Spinal cord (tissue), 10 donors: Measurements from ENCODE around the gene FRMD8. TPM values are rescaled to one million over a fixed set of nuclear protein-coding genes. Genes with fewer than 3 reads are reported as not detected.

Experiments used
- DNase-seq, 6 donors: peaks; one replicate each; pipeline versions ENCODE4 v3.0.0 to v3.0.0-alpha.2; 2013 to 2015; ENCODE audit warnings: low spot score in 6 of 6, low read depth in 4 of 6
- H3K27ac ChIP-seq: one replicate; pipeline ENCODE4 v1.5.1; 2013; ENCODE audit warnings: low read depth, low read length, control low read depth
- H3K27me3 ChIP-seq: one replicate; pipeline ENCODE4 v1.6.1; 2013; ENCODE audit warnings: low read length; ENCODE audit not compliant: control insufficient read depth, insufficient read depth
- H3K36me3 ChIP-seq: one replicate; pipeline ENCODE4 v1.6.1; 2013; ENCODE audit warnings: low read length; ENCODE audit not compliant: control insufficient read depth, insufficient read depth
- H3K4me1 ChIP-seq: one replicate; pipeline ENCODE4 v1.6.1; 2013; ENCODE audit warnings: low read length; ENCODE audit not compliant: control insufficient read depth, insufficient read depth
- H3K4me3 ChIP-seq: one replicate; pipeline ENCODE4 v1.5.1; 2013; ENCODE audit warnings: low read depth, low read length, control low read depth
- H3K9me3 ChIP-seq: one replicate; pipeline ENCODE4 v1.6.1; 2013; ENCODE audit warnings: low read length; ENCODE audit not compliant: control insufficient read depth, insufficient read depth
- WGBS: methylation state at CpG from one replicate; pipeline ENCODE4 v1.1.5; 2013; ENCODE audit warnings: missing lambda C conversion rate; ENCODE audit not compliant: insufficient coverage; 5-methylcytosine and 5-hydroxymethylcytosine counted together
- polyA plus RNA-seq, 2 donors: library from polyadenylated mRNA; unstranded; fragments of 120-200 nt; gene quantifications; one replicate each; pipeline ENCODE4 v1.2.1, GENCODE V29; 2013; ENCODE audit not compliant: insufficient read length in 2 of 2
- total RNA-seq, 2 donors: library from RNA; depleted of rRNA in 1 of 2; stranded (reverse); fragments of 120-200 nt in 1 of 2; fragments of >200 nt in 1 of 2; gene quantifications; one replicate each; pipeline versions ENCODE4 v1.2.3 to v1.2.4, GENCODE V29; 2013 to 2014
- donor health status: healthy.

The FRMD8 gene
- total and polyA plus RNA-seq, 4 donors = 16.3 to 19.3 (median 17.7) TPM

DNA sequence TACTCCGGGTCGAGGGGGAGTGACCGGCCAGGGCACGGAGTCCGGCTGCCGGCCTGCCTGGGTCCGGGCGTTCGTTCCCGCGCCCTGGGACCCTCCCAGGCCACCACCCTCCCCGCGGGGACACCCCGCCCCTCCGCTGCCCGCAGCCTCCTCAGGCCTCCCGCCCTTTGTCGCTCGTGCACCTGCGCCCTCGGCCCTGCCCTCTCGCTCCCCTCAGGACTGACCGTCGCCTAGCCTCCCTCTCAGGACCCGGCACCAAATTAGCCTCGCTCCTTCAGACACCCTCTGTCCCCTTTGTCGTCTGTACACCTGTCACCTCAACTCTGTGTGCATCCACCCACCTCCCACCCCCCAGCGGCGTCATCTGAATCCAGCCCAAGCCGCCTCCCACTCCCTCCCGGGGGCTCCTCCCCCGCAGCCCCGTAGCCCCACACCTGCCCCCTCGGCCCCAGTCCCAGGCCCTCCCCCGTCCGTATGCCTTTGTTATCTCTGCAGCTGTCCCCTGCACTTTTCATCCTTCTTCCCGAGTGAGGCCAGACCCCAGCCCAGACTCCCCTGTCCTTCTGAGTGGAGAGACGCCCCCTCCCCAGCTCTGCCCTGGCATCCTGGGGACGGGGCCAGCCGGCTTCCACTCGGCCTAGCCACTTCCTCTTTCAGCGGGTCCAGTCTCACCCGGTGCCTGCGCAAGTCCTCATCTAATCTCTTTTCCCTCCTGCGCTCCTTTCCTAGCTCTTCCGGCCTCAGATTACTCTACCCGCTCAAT, 31.2 kb upstream of the FRMD8 start:
- peaks cover 42% of the 10 kb centered on the region for H3K4me1 ChIP-seq
- DNase-seq = peak in 2 of 6 donors; percentile 57 to 84
- H3K9me3 ChIP-seq = no peaks in the 10 kb centered on the region
- H3K4me3 ChIP-seq = peak overlapping the region; percentile 33
- H3K36me3 ChIP-seq = peaks cover 34% of the 10 kb centered on the region
- no peak overlapping the region for H3K27ac ChIP-seq
- WGBS = under 1% methylated on average over 45 of the region's 47 CpGs
- H3K27me3 ChIP-seq = peaks cover 4% of the 10 kb centered on the region

DNA sequence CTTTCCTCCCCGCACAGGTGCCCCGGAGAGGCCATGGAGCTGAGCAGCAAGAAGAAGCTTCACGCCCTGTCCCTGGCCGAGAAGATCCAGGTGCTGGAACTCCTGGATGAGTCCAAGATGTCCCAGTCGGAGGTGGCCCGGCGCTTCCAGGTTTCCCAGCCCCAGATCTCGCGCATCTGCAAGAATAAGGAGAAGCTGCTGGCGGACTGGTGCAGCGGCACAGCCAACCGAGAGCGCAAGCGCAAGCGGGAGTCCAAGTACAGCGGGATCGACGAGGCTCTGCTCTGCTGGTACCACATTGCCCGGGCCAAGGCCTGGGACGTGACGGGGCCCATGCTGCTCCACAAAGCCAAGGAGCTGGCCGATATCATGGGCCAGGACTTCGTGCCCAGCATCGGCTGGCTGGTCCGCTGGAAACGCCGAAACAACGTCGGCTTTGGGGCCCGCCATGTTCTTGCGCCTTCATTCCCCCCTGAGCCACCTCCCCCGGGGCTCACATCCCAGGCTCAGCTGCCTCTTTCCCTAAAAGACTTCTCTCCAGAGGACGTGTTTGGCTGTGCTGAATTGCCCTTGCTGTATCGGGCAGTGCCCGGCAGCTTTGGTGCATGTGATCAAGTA, 30.6 kb upstream of the FRMD8 start:
- peak in 3 of 6 donors; percentile 45 to 90 (median 70) for DNase-seq
- WGBS = 38% methylated on average over 35 of the region's 35 CpGs
- Histone ChIP-seq H3K4me3 (peak overlapping the region; percentile 33), H3K36me3 (peaks cover 27% of the 10 kb centered on the region), H3K27me3 (peaks cover 4% of the 10 kb centered on the region), H3K9me3 (no peaks in the 10 kb centered on the region), H3K4me1 (peaks cover 42% of the 10 kb centered on the region), H3K27ac (no peak overlapping the region)

DNA sequence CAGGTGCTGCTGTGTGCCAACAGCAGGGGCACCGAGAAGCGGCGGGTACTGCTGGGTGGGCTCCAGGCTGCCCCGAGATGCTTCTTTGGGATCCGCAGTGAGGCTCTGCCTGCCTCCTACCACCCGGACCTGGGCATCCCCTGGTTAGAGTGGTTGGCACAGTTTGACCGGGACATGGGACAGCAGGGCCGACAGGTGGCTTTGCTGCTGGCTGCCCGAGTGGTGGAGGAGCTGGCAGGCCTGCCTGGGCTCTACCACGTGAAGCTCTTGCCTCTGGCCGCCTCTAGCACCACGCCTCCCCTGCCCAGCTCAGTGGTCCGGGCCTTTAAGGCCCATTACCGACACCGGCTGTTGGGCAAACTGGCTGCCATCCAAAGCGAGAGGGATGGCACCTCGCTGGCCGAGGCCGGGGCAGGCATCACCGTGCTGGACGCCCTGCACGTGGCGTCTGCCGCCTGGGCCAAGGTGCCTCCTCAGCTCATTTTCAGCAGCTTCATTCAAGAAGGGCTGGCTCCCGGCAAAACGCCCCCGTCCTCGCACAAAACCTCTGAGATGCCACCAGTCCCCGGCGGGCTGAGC, 30.0 kb upstream of the FRMD8 start:
- peaks cover 24% of the 10 kb centered on the region for H3K36me3 ChIP-seq
- no peak overlapping the region for H3K27ac ChIP-seq
- peaks cover 4% of the 10 kb centered on the region for H3K27me3 ChIP-seq
- H3K4me1 ChIP-seq = peaks cover 42% of the 10 kb centered on the region
- 80% methylated on average over 30 of the region's 30 CpGs for WGBS
- no peak overlapping the region for H3K4me3 ChIP-seq
- no peaks in the 10 kb centered on the region for H3K9me3 ChIP-seq
- no peak for DNase-seq

DNA sequence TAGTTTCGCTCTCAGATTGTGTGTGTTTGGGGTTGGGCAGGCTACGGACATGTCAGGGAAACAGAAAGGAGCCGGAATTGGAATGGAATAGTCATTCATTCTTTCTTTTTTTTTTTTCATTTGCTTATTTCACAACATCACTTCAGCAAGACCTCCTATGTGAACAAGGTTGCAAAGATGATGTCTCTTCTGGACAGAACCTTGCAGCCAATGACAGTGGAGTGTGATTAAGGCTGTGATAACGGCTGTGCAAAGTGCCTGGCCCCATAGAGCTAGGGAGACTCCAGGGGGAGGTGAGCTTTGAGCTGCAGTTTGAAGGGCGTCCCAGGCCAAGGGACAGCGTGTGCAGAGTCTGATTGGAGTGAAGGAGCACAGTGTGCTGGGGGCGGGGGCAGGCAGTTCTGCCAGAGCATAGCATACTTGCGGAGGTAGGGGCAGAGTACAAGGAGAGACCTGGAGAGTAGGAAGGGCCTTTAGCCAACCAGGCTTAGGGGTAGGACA, 28.5 kb upstream of the FRMD8 start:
- 91% methylated on average over 5 of the region's 8 CpGs for WGBS
- peaks cover 11% of the 10 kb centered on the region for H3K36me3 ChIP-seq
- DNase-seq = no peak
- peaks cover 35% of the 10 kb centered on the region for H3K4me1 ChIP-seq
- H3K4me3 ChIP-seq = no peak overlapping the region
- no peak overlapping the region for H3K27ac ChIP-seq
- no peaks in the 10 kb centered on the region for H3K9me3 ChIP-seq
- H3K27me3 ChIP-seq = peaks cover 4% of the 10 kb centered on the region

DNA sequence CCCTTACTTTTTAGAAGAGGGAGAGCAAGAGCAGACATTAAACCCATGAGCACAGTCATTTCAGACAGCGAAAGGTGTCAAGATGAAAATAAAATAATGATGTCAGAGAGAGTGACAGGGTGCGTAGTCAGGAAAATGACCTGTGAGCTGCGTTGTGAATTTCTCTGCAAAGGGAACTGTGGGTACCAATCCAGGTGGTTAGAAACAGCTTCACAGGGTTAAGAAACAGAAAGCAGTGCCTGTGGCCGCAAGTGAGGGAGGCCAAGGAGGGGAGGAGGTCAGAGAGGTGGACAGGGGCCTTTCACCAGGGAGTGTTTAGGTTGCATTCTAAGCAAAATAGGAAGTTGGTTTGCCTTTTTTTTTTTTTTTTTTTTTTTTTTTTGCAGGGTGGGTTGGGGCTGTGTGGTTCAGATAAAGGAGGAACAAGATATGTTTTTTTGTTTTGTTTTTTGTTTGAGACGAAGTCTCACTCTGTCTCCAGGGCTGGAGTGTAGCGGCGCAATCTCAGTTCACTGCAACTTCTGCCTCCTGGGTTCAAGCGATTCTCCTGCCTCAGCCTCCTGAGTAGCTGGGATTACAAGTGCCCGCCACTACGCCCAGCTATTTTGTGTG, 24.0 kb upstream of the FRMD8 start:
- H3K4me1 ChIP-seq = no peaks in the 10 kb centered on the region
- H3K4me3 ChIP-seq = no peak overlapping the region
- no peaks in the 10 kb centered on the region for H3K27me3 ChIP-seq
- no peak overlapping the region for H3K27ac ChIP-seq
- no peak for DNase-seq
- WGBS = 89% methylated on average over 10 of the region's 10 CpGs
- no peaks in the 10 kb centered on the region for H3K9me3 ChIP-seq
- no peaks in the 10 kb centered on the region for H3K36me3 ChIP-seq

DNA sequence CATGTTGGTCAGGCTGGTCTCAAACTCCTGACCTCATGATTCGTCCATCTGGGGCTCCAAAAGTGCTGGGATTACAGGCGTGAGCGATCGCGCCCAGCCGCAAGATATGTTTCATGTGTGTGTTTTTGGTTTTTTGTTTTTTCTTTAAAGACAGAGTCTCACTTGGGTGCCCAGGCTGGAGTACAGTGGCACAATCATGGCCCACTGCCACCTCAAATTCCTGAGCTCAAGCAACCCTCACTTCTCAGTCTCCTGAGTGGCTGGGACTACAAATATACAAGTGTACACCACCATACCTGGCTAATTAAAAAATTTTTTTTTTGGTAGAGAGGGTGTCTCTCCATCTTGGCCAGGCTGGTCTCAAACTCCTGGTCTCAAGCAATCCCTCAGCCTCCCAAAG, 23.5 kb upstream of the FRMD8 start:
- no peaks in the 10 kb centered on the region for H3K4me1 ChIP-seq
- H3K9me3 ChIP-seq = no peaks in the 10 kb centered on the region
- WGBS = 92% methylated on average over 3 of the region's 6 CpGs
- DNase-seq = no peak
- H3K27me3 ChIP-seq = no peaks in the 10 kb centered on the region
- H3K36me3 ChIP-seq = no peaks in the 10 kb centered on the region
- no peak overlapping the region for H3K4me3 ChIP-seq
- H3K27ac ChIP-seq = no peak overlapping the region

DNA sequence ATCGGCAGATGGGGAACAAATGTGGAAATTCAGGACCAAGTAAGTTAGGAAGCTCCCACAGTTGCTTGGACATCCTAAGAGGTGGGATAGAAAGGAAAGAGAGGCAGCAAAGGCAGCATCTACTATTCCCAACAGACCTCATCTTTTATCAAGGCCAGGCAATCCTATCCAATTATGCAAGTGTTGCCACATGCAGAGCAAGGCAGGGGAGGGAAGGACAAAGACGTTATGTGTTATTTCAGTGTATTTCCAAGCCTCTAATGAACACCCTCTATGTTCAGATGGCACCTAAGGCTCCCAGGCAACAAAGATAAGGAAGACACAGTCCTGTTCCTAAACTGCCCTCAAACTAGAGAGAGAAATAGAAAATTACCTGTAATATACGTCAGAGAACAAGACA, 22.7 kb upstream of the FRMD8 start:
- H3K9me3 ChIP-seq = no peaks in the 10 kb centered on the region
- WGBS = no CpG with 5 or more reads among the region's 3 CpGs

DNA sequence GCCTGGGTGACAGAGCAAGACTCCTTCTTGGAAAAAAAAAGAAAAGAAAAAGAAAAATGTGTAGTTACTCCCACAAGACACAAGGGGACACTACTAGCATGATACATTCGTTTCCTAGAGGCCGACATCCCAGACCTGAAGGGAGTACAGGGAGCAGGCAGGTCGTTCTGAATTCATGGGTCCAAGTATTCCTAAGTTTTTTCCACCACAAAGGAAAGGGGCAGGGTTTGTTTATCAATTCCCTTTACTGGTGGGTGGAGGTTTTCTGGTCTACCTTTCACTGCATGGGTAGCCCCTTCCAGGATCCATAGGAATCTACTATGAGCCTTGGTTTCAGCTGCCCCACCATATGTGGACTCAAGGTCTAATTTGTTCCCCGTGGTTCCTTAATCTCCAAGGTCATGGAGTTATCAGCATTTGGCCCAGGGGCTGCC, 20.1 kb upstream of the FRMD8 start:
- Histone ChIP-seq H3K36me3 (no peaks in the 10 kb centered on the region), H3K4me3 (no peak overlapping the region), H3K9me3 (no peaks in the 10 kb centered on the region), H3K27me3 (no peaks in the 10 kb centered on the region), H3K4me1 (no peaks in the 10 kb centered on the region), H3K27ac (no peak overlapping the region)
- DNase-seq = peak in 2 of 6 donors; percentile 77 to 88
- WGBS = 43% methylated on average over 1 of the region's 4 CpGs

More for the DNA sequence above, 22.7 kb upstream of the FRMD8 start:
- DNase-seq = no peak
- no peaks in the 10 kb centered on the region for H3K36me3 ChIP-seq
- no peaks in the 10 kb centered on the region for H3K27me3 ChIP-seq
- no peaks in the 10 kb centered on the region for H3K4me1 ChIP-seq
- H3K27ac ChIP-seq = no peak overlapping the region
- H3K4me3 ChIP-seq = no peak overlapping the region

DNA sequence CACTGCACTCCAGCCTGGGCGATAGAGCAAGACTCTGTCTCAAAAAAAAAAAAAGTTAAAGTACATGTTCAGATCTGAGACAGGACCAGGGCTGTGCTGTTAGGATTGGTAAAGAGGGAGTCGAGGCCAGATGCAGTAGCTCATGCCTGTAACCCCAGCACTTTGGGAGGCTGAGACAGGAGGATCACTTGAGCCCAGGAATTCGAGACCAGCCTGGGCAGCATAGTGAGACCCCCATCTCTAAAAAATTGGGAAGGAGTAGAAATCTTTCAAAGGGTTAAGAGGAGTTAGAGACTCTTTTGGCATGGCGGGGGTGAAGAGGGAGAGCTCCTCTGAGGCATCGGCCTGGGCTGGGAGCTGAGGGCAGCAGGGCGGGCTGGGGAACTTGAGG, 15.8 kb upstream of the FRMD8 start:
- no peak for DNase-seq
- H3K27me3 ChIP-seq = no peaks in the 10 kb centered on the region
- H3K4me1 ChIP-seq = no peaks in the 10 kb centered on the region
- H3K27ac ChIP-seq = no peak overlapping the region
- H3K9me3 ChIP-seq = no peaks in the 10 kb centered on the region
- no peak overlapping the region for H3K4me3 ChIP-seq
- H3K36me3 ChIP-seq = no peaks in the 10 kb centered on the region
- WGBS = 91% methylated on average over 6 of the region's 6 CpGs
